ENCODE measurements around the gene TXLNB.

Gene TXLNB

GRCh38 chr6:139239064-139239463 is 52.7 kb downstream of the TXLNB start:
- POLR2A ChIA-PET: no interaction called here
- no peaks in the 10 kb centered on the region for H3K36me3 ChIP-seq (ENCODE audit: control insufficient read depth in 2 of 2, insufficient read depth in 1 of 2, low read length in 2 of 2)
- peaks cover 2% of the 10 kb centered on the region; the same call in 1 of the 2 replicates for H3K9me3 ChIP-seq (ENCODE audit: control insufficient read depth, insufficient read depth, low read depth, low read length)
- H3K4me3 ChIP-seq (ENCODE audit: low read depth, low read length): no peak overlapping the region
- no peak overlapping the region for H3K27ac ChIP-seq (ENCODE audit: extremely low read depth, low read depth, low read length)
- CTCF ChIA-PET: interaction anchor here (2.3 kb wide), 1 partner anchor 12 kb away, joined by 17 read pairs; no protein-coding TSS in a partner anchor
- H3K4me1 ChIP-seq (ENCODE audit: control insufficient read depth, insufficient read depth, low read length): peaks cover 8% of the 10 kb centered on the region; the same call in 1 of the 2 replicates
- no peak for TF ChIP-seq ZNF837 (tag by site-specific recombination; IDR thresholded peaks at IDR 0.05)

- no peaks in the 10 kb centered on the region for H3K36me3 ChIP-seq (ENCODE audit: control insufficient read depth in 2 of 2, insufficient read depth in 1 of 2, low read length in 2 of 2)
- H3K27ac ChIP-seq (ENCODE audit: extremely low read depth, low read depth, low read length): no peak overlapping the region
Observed at GRCh38 chr6:139236105-139236504, 55.7 kb downstream of the TXLNB start.

More at GRCh38 chr6:139236105-139236504, 55.7 kb downstream of the TXLNB start:
- Histone ChIP-seq H3K9me3 (ENCODE audit: control insufficient read depth, insufficient read depth, low read depth, low read length) (peaks cover 2% of the 10 kb centered on the region; the same call in 1 of the 2 replicates), H3K4me1 (ENCODE audit: control insufficient read depth, insufficient read depth, low read length) (peaks cover 8% of the 10 kb centered on the region; the same call in 1 of the 2 replicates), H3K4me3 (ENCODE audit: low read depth, low read length) (no peak overlapping the region)
- TF ChIP-seq ZNF623 (tag by site-specific recombination; IDR thresholded peaks at IDR 0.05) (no peak), ZNF521 (tag by site-specific recombination; IDR thresholded peaks at IDR 0.05) (no peak), ZNF23 (tag by site-specific recombination; IDR thresholded peaks at IDR 0.05; ENCODE audit: borderline replicate concordance) (no peak), ZBTB1 (tag by site-specific recombination; IDR thresholded peaks at IDR 0.05) (no peak), ZNF692 (tag by site-specific recombination; IDR thresholded peaks at IDR 0.05) (no peak), ZNF600 (tag by site-specific recombination; IDR thresholded peaks at IDR 0.05) (no peak), ZBTB7A (tag by site-specific recombination; IDR thresholded peaks at IDR 0.05; ENCODE audit: low read depth) (no peak), ZNF596 (tag by site-specific recombination; IDR thresholded peaks at IDR 0.05) (no peak), ZNF37A (tag by site-specific recombination; IDR thresholded peaks at IDR 0.05) (no peak), ZNF626 (tag by site-specific recombination; IDR thresholded peaks at IDR 0.05) (no peak), ZFP69B (tag by site-specific recombination; IDR thresholded peaks at IDR 0.05) (no peak), ZNF416 (tag by site-specific recombination; IDR thresholded peaks at IDR 0.05) (no peak), ZNF239 (tag by site-specific recombination; IDR thresholded peaks at IDR 0.05) (no peak), ZNF658 (tag by site-specific recombination; IDR thresholded peaks at IDR 0.05) (no peak), ZEB2 (tag by site-specific recombination; IDR thresholded peaks at IDR 0.05) (no peak), ZFHX2 (tag by site-specific recombination; conservative IDR thresholded peaks at IDR 0.05) (no peak), ZNF146 (tag by site-specific recombination; IDR thresholded peaks at IDR 0.05) (no peak), ELK4 (IDR thresholded peaks at IDR 0.05; ENCODE audit: borderline replicate concordance, low read depth, low read length) (no peak), ZNF791 (tag by site-specific recombination; IDR thresholded peaks at IDR 0.05) (no peak), ZBTB11 (tag by site-specific recombination; conservative IDR thresholded peaks at IDR 0.05; ENCODE audit: low read depth) (no peak)
- ChIA-PET CTCF (interaction anchor here (0.7 to 2.2 kb wide), 2 partner anchors 17 to 21 kb away, joined by 3 to 6 read pairs; no protein-coding TSS in a partner anchor), POLR2A (no interaction called here)

Data from HEK293 (cell line).